Activated CD8-positive, alpha-beta T cell treated with anti-CD3 and anti-CD28 coated beads for 36 hours (primary cell): ENCODE measurements around the gene MAP7. TPM values are rescaled to one million over a fixed set of nuclear protein-coding genes. Genes with fewer than 3 reads are reported as not detected.

ENCODE experiments used
- ATAC-seq: fragments of 200-7000 bp; cut with Tn5 transposase; one replicate; pipeline ENCODE4 v1.10.0; 2021; ENCODE audit warnings: mild to moderate bottlenecking, moderate library complexity
- CTCF ChIA-PET: fragments of 350-600 bp; sonication (Branson Sonifier 250); formaldehyde crosslinking; loops from one replicate; lab custom pipeline; 2021; ENCODE audit warnings: antibody characterized with exemption; lab: Charles Lee
- POLR2A ChIA-PET: fragments of 350-600 bp; sonication (Branson Sonifier 250); formaldehyde crosslinking; loops from one replicate; lab custom pipeline; 2021; ENCODE audit warnings: antibody characterized with exemption; lab: Charles Lee
- DNase-seq: peaks from one replicate; pipeline ENCODE4 v3.0.0-alpha.2; 2020
- H3K27ac Mint-ChIP-seq: one replicate; pipeline ENCODE4 v1.8.0; 2021; ENCODE audit warnings: mild to moderate bottlenecking, mixed read lengths
- H3K27me3 Mint-ChIP-seq: one replicate; pipeline ENCODE4 v1.8.0; 2021; ENCODE audit warnings: mixed read lengths
- H3K36me3 Mint-ChIP-seq: one replicate; pipeline ENCODE4 v1.8.0; 2021; ENCODE audit warnings: low read depth, mixed read lengths
- H3K4me1 Mint-ChIP-seq: one replicate; pipeline ENCODE4 v1.8.0; 2021; ENCODE audit warnings: low read depth, mixed read lengths
- H3K4me3 Mint-ChIP-seq: one replicate; pipeline ENCODE4 v1.8.0; 2021; ENCODE audit warnings: mild to moderate bottlenecking, moderate library complexity, mixed read lengths
- H3K9me3 Mint-ChIP-seq: one replicate; pipeline ENCODE4 v1.8.0; 2021; ENCODE audit warnings: mixed read lengths
- CTCF ChIP-seq: fragments of 200-600 bp; IDR thresholded peaks from one replicate; pipeline ENCODE4 v1.8.0; 2022; ENCODE audit warnings: antibody characterized with exemption, mild to moderate bottlenecking
- intact Hi-C: fragments of 100-400 bp; cut with micrococcal nuclease; formaldehyde crosslinking; loops from one replicate; pipeline ENCODE4 v1.10.0; 2022
- total RNA-seq, 2 experiments: library from RNA; stranded (reverse); gene quantifications; one replicate each; pipeline ENCODE4 v1.2.3, GENCODE V29; 2021

The MAP7 gene
- total RNA-seq, 2 experiments from 2014 or later, result 0.47 to 0.67 TPM

- H3K27ac Mint-ChIP-seq, result no peak overlapping the region
- ATAC-seq (no peak), DNase-seq (no peak)
- H3K4me1 Mint-ChIP-seq, result peaks cover 6% of the 10 kb centered on the region
- H3K36me3 Mint-ChIP-seq, result no peaks in the 10 kb centered on the region
- intact Hi-C loops, result no loop called here
- ChIA-PET CTCF (no interaction called here), POLR2A (no interaction called here)
- no peak overlapping the region for H3K4me3 Mint-ChIP-seq
- TF ChIP-seq CTCF, result no peak
- H3K27me3 Mint-ChIP-seq, result peaks cover 9% of the 10 kb centered on the region
- H3K9me3 Mint-ChIP-seq, result no peaks in the 10 kb centered on the region
Measured at GRCh38 chr6:136468711-136469110, 81.5 kb downstream of the MAP7 start.

DNA sequence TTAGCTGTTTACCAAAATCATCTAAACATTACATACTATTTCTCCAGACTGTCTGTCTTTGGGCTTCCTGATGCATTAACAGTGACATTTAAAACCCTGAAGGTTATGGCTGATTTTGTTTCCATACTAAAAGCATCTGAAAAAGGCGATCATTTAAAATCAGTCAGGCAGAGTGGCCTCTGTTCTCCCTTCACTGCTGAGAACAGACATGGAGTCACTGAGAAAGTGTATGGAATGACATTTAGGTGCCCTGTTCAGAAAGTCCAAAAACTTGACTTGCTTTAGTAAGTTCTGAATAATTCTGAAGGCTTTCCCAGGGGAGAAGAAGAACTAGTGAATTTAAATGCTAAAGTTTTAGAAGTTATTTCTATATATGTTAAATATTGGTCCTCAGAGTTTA is 83.0 kb downstream of the MAP7 start:
- Mint-ChIP-seq H3K9me3 (no peaks in the 10 kb centered on the region), H3K4me1 (peaks cover 6% of the 10 kb centered on the region), H3K27ac (no peak overlapping the region), H3K36me3 (no peaks in the 10 kb centered on the region), H3K4me3 (no peak overlapping the region), H3K27me3 (peaks cover 5% of the 10 kb centered on the region)
- intact Hi-C loops, result no loop called here
- no peak for TF ChIP-seq CTCF
- ATAC-seq (no peak), DNase-seq (no peak)
- CTCF ChIA-PET, result no interaction called here
- POLR2A ChIA-PET, result no interaction called here

GRCh38 chr6:136466777-136467176 is 83.4 kb downstream of the MAP7 start:
- ChIA-PET POLR2A (no interaction called here), CTCF (no interaction called here)
- DNase-seq (no peak), ATAC-seq (no peak)
- no peaks in the 10 kb centered on the region for H3K9me3 Mint-ChIP-seq
- intact Hi-C loops, result no loop called here
- peaks cover 6% of the 10 kb centered on the region for H3K4me1 Mint-ChIP-seq
- H3K27me3 Mint-ChIP-seq, result peaks cover 5% of the 10 kb centered on the region
- TF ChIP-seq CTCF, result no peak
- no peak overlapping the region for H3K4me3 Mint-ChIP-seq
- H3K27ac Mint-ChIP-seq, result no peak overlapping the region
- no peaks in the 10 kb centered on the region for H3K36me3 Mint-ChIP-seq

DNA sequence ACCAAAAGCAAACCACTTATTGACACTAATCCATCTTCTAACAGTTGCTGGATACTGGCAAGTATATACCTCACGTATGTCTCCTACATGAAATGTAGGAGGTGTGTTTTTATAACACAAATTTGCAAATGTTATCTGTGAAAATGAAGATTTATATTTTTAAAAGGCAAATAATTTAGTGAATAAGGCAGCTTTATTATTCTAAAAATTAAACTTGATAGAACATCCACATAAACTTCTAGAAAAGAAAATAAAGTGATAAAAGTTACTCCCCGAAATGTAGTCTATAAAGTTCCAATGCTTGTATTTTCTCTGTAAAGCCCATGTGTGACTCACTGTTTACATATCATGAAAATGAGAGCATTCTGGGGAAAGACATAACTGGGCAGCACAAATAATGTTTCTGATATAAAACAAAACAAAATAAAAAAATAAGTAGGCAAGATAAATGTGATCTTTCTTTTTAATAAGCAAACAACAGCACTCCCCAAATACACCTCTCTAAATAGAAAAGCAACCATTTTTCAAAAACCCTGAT is 84.4 kb downstream of the MAP7 start:
- ChIA-PET POLR2A (no interaction called here), CTCF (no interaction called here)
- DNase-seq (no peak), ATAC-seq (no peak)
- intact Hi-C loops, result no loop called here
- Mint-ChIP-seq H3K27ac (no peak overlapping the region), H3K4me3 (no peak overlapping the region), H3K27me3 (peaks cover 5% of the 10 kb centered on the region), H3K4me1 (peaks cover 6% of the 10 kb centered on the region), H3K9me3 (no peaks in the 10 kb centered on the region), H3K36me3 (no peaks in the 10 kb centered on the region)
- no peak for TF ChIP-seq CTCF

GRCh38 chr6:136464874-136465273 is 85.3 kb downstream of the MAP7 start:
- CTCF ChIA-PET, result no interaction called here
- Mint-ChIP-seq H3K4me1 (peaks cover 6% of the 10 kb centered on the region), H3K9me3 (no peaks in the 10 kb centered on the region)

More at GRCh38 chr6:136464874-136465273, 85.3 kb downstream of the MAP7 start:
- no peak overlapping the region for H3K4me3 Mint-ChIP-seq
- DNase-seq (no peak), ATAC-seq (no peak)
- no peaks in the 10 kb centered on the region for H3K36me3 Mint-ChIP-seq
- intact Hi-C loops, result no loop called here
- POLR2A ChIA-PET, result no interaction called here
- peaks cover 5% of the 10 kb centered on the region for H3K27me3 Mint-ChIP-seq
- TF ChIP-seq CTCF, result no peak
- H3K27ac Mint-ChIP-seq, result no peak overlapping the region
